Measurements from ENCODE around the gene GAPDH.

- no peak for TF ChIP-seq CTCF (IDR thresholded peaks at IDR 0.05)
- no peak for TF ChIP-seq POLR2A (IDR thresholded peaks at IDR 0.05)
Observed at GRCh38 chr12:6549684-6550151, 15.4 kb downstream of the GAPDH start.

All from Peyer's patch (tissue), 4 donors.